Measurements from ENCODE around the gene PLEKHF1. TPM values are rescaled to one million over a fixed set of nuclear protein-coding genes. Genes with fewer than 3 reads are reported as not detected.

PLEKHF1 gene
- total RNA-seq, 1 experiment from 2014 or later: 5.5 TPM

GRCh38 chr19:29628661-29629385 lies 36.4 kb upstream of the PLEKHF1 start:
- Histone ChIP-seq H3K79me2 (ENCODE audit: insufficient read depth, low read length) (no peaks in the 10 kb centered on the region), H3K4me1 (ENCODE audit: control insufficient read depth in 1 of 2, insufficient read depth in 2 of 2, low read length in 2 of 2) (no peaks in the 10 kb centered on the region), H3K36me3 (ENCODE audit: control insufficient read depth in 1 of 2, insufficient read depth in 2 of 2, low read length in 2 of 2) (no peaks in the 10 kb centered on the region), H3K9ac (ENCODE audit: low read length) (no peak overlapping the region), H4K20me1 (ENCODE audit: insufficient read depth) (no peaks in the 10 kb centered on the region), H3K27ac (ENCODE audit: low read depth, low read length) (no peak overlapping the region), H3K27me3 (ENCODE audit: insufficient read depth, low read length) (no peaks in the 10 kb centered on the region), H3K9me3 (ENCODE audit: control insufficient read depth in 1 of 2, insufficient read depth in 1 of 2, low read depth in 1 of 2, low read length in 2 of 2) (no peaks in the 10 kb centered on the region), H3K9me2 (ENCODE audit: insufficient read depth) (no peaks in the 10 kb centered on the region), H3K4me3 (replicated peaks in 1 of 2; ENCODE audit: low read depth in 1 of 2, low read length in 2 of 2) (no peak overlapping the region), H3K4me2 (ENCODE audit: low read length) (no peak overlapping the region), H2AFZ (ENCODE audit: low read depth, low read length, poor library complexity, severe bottlenecking) (no peak overlapping the region)
- BruUV-seq (replicated peaks): no TSS peak
- CTCF ChIA-PET: no interaction called here
- intact Hi-C loops (cut with micrococcal nuclease): no loop called here
- RAD21 ChIA-PET (ENCODE audit: low non-redundant PET in 1 of 2, low total read pairs in 2 of 2, uncharacterized antibody in 2 of 2, unreplicated experiment in 2 of 2): no interaction called here
- DNase-seq (ENCODE audit: low read depth, low spot score) (no peak), ATAC-seq (no peak)
- no peak for TF ChIP-seq EGR1 (IDR thresholded peaks at IDR 0.05; ENCODE audit: low read depth)
- TF ChIP-seq, protein P1, sequence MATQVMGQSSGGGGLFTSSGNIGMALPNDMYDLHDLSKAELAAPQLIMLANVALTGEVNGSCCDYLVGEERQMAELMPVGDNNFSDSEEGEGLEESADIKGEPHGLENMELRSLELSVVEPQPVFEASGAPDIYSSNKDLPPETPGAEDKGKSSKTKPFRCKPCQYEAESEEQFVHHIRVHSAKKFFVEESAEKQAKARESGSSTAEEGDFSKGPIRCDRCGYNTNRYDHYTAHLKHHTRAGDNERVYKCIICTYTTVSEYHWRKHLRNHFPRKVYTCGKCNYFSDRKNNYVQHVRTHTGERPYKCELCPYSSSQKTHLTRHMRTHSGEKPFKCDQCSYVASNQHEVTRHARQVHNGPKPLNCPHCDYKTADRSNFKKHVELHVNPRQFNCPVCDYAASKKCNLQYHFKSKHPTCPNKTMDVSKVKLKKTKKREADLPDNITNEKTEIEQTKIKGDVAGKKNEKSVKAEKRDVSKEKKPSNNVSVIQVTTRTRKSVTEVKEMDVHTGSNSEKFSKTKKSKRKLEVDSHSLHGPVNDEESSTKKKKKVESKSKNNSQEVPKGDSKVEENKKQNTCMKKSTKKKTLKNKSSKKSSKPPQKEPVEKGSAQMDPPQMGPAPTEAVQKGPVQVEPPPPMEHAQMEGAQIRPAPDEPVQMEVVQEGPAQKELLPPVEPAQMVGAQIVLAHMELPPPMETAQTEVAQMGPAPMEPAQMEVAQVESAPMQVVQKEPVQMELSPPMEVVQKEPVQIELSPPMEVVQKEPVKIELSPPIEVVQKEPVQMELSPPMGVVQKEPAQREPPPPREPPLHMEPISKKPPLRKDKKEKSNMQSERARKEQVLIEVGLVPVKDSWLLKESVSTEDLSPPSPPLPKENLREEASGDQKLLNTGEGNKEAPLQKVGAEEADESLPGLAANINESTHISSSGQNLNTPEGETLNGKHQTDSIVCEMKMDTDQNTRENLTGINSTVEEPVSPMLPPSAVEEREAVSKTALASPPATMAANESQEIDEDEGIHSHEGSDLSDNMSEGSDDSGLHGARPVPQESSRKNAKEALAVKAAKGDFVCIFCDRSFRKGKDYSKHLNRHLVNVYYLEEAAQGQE (IDR thresholded peaks at IDR 0.05; ENCODE audit: low read depth): no peak
- no peak for TF ChIP-seq YY1 (IDR thresholded peaks at IDR 0.05; ENCODE audit: extremely low read depth, insufficient replicate concordance, low read depth, low read length)
- no peak for TF ChIP-seq POLR2A (IDR thresholded peaks at IDR 0.05; ENCODE audit: borderline replicate concordance, extremely low read depth, insufficient read depth, insufficient read length)
- no peak for TF ChIP-seq EZH2 (IDR thresholded peaks at IDR 0.05)
- TF ChIP-seq JUND (IDR thresholded peaks at IDR 0.05): no peak
- POLR2A ChIA-PET: no interaction called here
